GM12865 (cell line): ENCODE results near the gene METTL6.

ENCODE experiments used
- DNase-seq: peaks from one replicate; pipeline ENCODE4 v3.0.0; 2010; ENCODE audit warnings: low read depth
- H3K4me3 ChIP-seq: 2 replicates; pipeline ENCODE4 v1.5.1; 2011; ENCODE audit warnings: mild to moderate bottlenecking, low read depth, low read length, control low read depth
- CTCF ChIP-seq: IDR thresholded peaks from 2 replicates; pipeline ENCODE4 v1.5.1; 2011; ENCODE audit warnings: low read length, control low read depth, low read depth, inconsistent platforms; ENCODE audit not compliant: insufficient read depth; ENCODE audit errors: missing control alignments

The METTL6 gene

GRCh38 chr3:15427182-15427880 is at the start of gene METTL6, which contains the start of gene EAF1:
Gene METTL6, minus strand, starts transcription at chr3:15427544. Its CDS starts 1,033 bp downstream, at chr3:15426511.
Gene EAF1, plus strand, starts transcription at chr3:15427598. Its CDS starts 182 bp downstream, at chr3:15427780.
- H3K4me3 ChIP-seq, result peak within 1 kb of the TSS; percentile 95
- TF ChIP-seq CTCF, result peak; percentile 11
- DNase-seq, result peak; percentile 88

- DNase-seq, result no peak
- no peak for TF ChIP-seq CTCF
- no peak overlapping the region for H3K4me3 ChIP-seq
Observed at GRCh38 chr3:15476378-15476777, 49.0 kb upstream of the METTL6 start.

- TF ChIP-seq CTCF, result no peak
- no peak for DNase-seq
- H3K4me3 ChIP-seq, result no peak overlapping the region
Observed at GRCh38 chr3:15475161-15475560, 47.8 kb upstream of the METTL6 start.

GRCh38 chr3:15471861-15472260 is 44.5 kb upstream of the METTL6 start:
- DNase-seq, result no peak
- no peak overlapping the region for H3K4me3 ChIP-seq
- no peak for TF ChIP-seq CTCF

- no peak for DNase-seq
- no peak for TF ChIP-seq CTCF
- H3K4me3 ChIP-seq, result no peak overlapping the region
Observed at GRCh38 chr3:15470849-15471248, 43.5 kb upstream of the METTL6 start.

- H3K4me3 ChIP-seq, result no peak overlapping the region
- DNase-seq, result peak; percentile 36
- peak; percentile 31 for TF ChIP-seq CTCF
Observed at GRCh38 chr3:15470261-15470660, 42.9 kb upstream of the METTL6 start.
